ENCODE measurements around the gene NEK7.

The NEK7 gene

DNA sequence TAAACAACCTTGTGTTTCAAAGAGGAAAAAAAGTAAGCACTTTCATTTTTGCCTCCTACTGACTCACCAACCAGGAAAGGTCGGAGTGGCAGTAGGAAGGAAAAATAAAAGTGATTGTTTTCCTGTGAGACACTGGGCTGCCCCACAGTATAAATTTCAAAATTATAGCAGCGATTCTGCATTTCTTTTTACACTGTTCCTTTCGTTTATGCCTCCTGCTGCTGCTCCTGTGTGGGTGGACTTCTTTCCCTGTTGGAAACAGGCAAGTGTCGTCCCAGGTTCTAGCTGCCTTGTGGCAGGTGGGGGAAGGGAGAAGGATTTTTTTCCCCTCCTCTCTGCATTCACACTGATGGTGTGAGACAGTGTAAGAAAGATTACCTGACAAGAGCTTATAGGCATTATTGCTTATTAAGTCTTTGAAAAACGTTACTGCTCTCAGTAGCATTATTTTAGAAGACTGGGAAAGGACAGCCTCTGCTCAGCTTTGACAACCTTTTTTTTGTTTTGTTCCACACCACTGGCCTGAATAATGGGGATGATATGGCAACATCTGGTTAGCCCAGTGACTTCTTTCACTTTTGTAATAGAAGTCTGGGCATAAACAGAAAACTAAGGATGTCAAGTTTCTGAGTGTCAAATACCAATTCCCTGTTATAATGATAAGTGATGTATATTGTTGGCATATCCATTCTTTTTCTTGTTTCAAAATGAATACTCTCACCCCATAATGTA, 77.9 kb downstream of the NEK7 start:
- no peak overlapping the region for H4K91ac ChIP-seq (ENCODE audit: low read depth, low read length)
- H3K9me3 ChIP-seq (ENCODE audit: insufficient read depth, low read depth, low read length) = no peaks in the 10 kb centered on the region
- no peak overlapping the region for H3K4me2 ChIP-seq (ENCODE audit: low read length)
- H2AFZ ChIP-seq (ENCODE audit: insufficient read depth, low read length, poor library complexity) = no peak overlapping the region
- no peaks in the 10 kb centered on the region for H3K27me3 ChIP-seq (ENCODE audit: insufficient read depth, low read length)
- H3K79me2 ChIP-seq (ENCODE audit: control insufficient read depth, insufficient read depth, low read length, poor library complexity) = no peaks in the 10 kb centered on the region
- H3K4me1 ChIP-seq (ENCODE audit: control insufficient read depth in 1 of 2, insufficient read depth in 2 of 2, low read length in 2 of 2) = peaks cover 0 to 2% of the 10 kb centered on the region in 2 experiments
- H2BK12ac ChIP-seq (ENCODE audit: low read length) = no peak overlapping the region
- no peak overlapping the region for H3K18ac ChIP-seq (ENCODE audit: low read length)
- H2BK120ac ChIP-seq (ENCODE audit: insufficient read depth, low read length, poor library complexity) = no peak overlapping the region
- DNase-seq = no peak
- H3K36me3 ChIP-seq (ENCODE audit: control insufficient read depth in 1 of 2, insufficient read depth in 2 of 2, low read length in 2 of 2) = peaks cover 0 to 1% of the 10 kb centered on the region in 2 experiments
- no peaks in the 10 kb centered on the region for H3K79me1 ChIP-seq (ENCODE audit: low read length)
- H4K8ac ChIP-seq (ENCODE audit: low read depth, low read length) = no peak overlapping the region
- H3K14ac ChIP-seq (ENCODE audit: low read length) = no peak overlapping the region
- no peak overlapping the region for H3K4ac ChIP-seq (ENCODE audit: low read depth, low read length)
- no peak overlapping the region for H4K12ac ChIP-seq (ENCODE audit: low read depth, low read length)
- no CpG with 5 or more reads among the region's 5 CpGs for WGBS (ENCODE audit: extremely low coverage, insufficient coverage, insufficient read length)
- no peak overlapping the region for H2AK5ac ChIP-seq (ENCODE audit: low read length)
- no peak overlapping the region for H3K9ac ChIP-seq (ENCODE audit: low read length)
- H3K4me3 ChIP-seq (ENCODE audit: low read depth, low read length) = no peak overlapping the region
- H2BK5ac ChIP-seq (ENCODE audit: low read depth, low read length, poor library complexity) = no peak overlapping the region
- H3K23ac ChIP-seq (ENCODE audit: low read length) = no peak overlapping the region
- no peak overlapping the region for H3K27ac ChIP-seq (ENCODE audit: low read depth, low read length)

DNA sequence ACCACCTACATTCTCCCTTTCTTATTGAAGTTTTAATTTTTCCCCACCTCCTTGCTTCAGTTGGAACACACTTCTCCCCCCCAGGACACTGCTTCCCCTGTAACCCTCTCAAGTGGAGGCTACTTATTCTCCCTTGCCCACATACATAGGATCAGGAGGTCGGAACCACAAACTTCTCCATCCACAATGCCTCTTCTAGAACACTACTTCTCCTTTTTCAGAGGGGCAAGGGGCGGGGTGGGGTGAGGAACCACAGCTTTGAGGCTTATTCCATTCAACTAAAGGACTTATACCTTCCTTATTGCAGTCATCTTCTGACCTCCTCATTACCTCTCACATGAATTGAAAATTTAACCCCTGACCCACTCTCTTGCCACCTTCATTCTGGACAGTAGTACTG, 81.3 kb downstream of the NEK7 start:
- H2BK5ac ChIP-seq (ENCODE audit: low read depth, low read length, poor library complexity) = no peak overlapping the region
- no peak overlapping the region for H2BK12ac ChIP-seq (ENCODE audit: low read length)
- no peak overlapping the region for H3K9ac ChIP-seq (ENCODE audit: low read length)
- no peak overlapping the region for H3K4ac ChIP-seq (ENCODE audit: low read depth, low read length)
- H3K18ac ChIP-seq (ENCODE audit: low read length) = no peak overlapping the region
- H3K36me3 ChIP-seq (ENCODE audit: control insufficient read depth in 1 of 2, insufficient read depth in 2 of 2, low read length in 2 of 2) = no peaks in the 10 kb centered on the region
- no peak overlapping the region for H2AK5ac ChIP-seq (ENCODE audit: low read length)
- H3K4me3 ChIP-seq (ENCODE audit: low read depth, low read length) = no peak overlapping the region
- no peak overlapping the region for H3K14ac ChIP-seq (ENCODE audit: low read length)
- peaks cover 0 to 2% of the 10 kb centered on the region in 2 experiments for H3K4me1 ChIP-seq (ENCODE audit: control insufficient read depth in 1 of 2, insufficient read depth in 2 of 2, low read length in 2 of 2)
- H2AFZ ChIP-seq (ENCODE audit: insufficient read depth, low read length, poor library complexity) = no peak overlapping the region
- no peak overlapping the region for H4K8ac ChIP-seq (ENCODE audit: low read depth, low read length)
- WGBS (ENCODE audit: extremely low coverage, insufficient coverage, insufficient read length) = no CpG with 5 or more reads among the region's 2 CpGs
- no peaks in the 10 kb centered on the region for H3K27me3 ChIP-seq (ENCODE audit: insufficient read depth, low read length)
- H3K79me1 ChIP-seq (ENCODE audit: low read length) = no peaks in the 10 kb centered on the region
- no peak for DNase-seq
- no peak overlapping the region for H3K23ac ChIP-seq (ENCODE audit: low read length)
- H2BK120ac ChIP-seq (ENCODE audit: insufficient read depth, low read length, poor library complexity) = no peak overlapping the region
- H3K4me2 ChIP-seq (ENCODE audit: low read length) = no peak overlapping the region
- H3K9me3 ChIP-seq (ENCODE audit: insufficient read depth, low read depth, low read length) = no peaks in the 10 kb centered on the region
- H4K12ac ChIP-seq (ENCODE audit: low read depth, low read length) = no peak overlapping the region
- no peak overlapping the region for H4K91ac ChIP-seq (ENCODE audit: low read depth, low read length)
- H3K79me2 ChIP-seq (ENCODE audit: control insufficient read depth, insufficient read depth, low read length, poor library complexity) = no peaks in the 10 kb centered on the region
- no peak overlapping the region for H3K27ac ChIP-seq (ENCODE audit: low read depth, low read length)

DNA sequence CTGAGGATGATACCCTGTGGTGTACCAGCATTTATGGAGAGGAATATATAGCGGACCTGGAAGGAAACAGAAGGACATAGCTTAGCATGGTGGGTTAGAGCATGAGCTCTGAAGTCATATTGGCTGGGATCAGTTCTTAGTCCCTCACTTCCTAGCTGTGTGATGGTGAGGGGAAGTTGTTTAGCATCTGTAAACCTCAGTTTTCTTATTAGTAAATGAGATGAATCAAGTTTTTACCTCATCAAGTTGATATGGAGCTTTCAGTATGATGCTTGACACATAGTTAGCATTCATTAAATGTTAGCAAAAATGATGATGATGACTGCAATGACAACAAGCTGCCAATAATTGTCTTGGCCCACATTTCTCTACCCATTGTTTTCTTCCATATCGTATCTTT, 84.8 kb downstream of the NEK7 start:
- no peak overlapping the region for H4K91ac ChIP-seq (ENCODE audit: low read depth, low read length)
- H3K27ac ChIP-seq (ENCODE audit: low read depth, low read length) = no peak overlapping the region
- no peak overlapping the region for H2BK120ac ChIP-seq (ENCODE audit: insufficient read depth, low read length, poor library complexity)
- no peaks in the 10 kb centered on the region for H3K79me1 ChIP-seq (ENCODE audit: low read length)
- no CpG with 5 or more reads among the region's 2 CpGs for WGBS (ENCODE audit: extremely low coverage, insufficient coverage, insufficient read length)
- no peak overlapping the region for H3K4ac ChIP-seq (ENCODE audit: low read depth, low read length)
- no peak overlapping the region for H4K8ac ChIP-seq (ENCODE audit: low read depth, low read length)
- no peak overlapping the region for H3K14ac ChIP-seq (ENCODE audit: low read length)
- H3K18ac ChIP-seq (ENCODE audit: low read length) = no peak overlapping the region
- DNase-seq = no peak
- no peak overlapping the region for H4K12ac ChIP-seq (ENCODE audit: low read depth, low read length)
- no peaks in the 10 kb centered on the region for H3K9me3 ChIP-seq (ENCODE audit: insufficient read depth, low read depth, low read length)
- H3K27me3 ChIP-seq (ENCODE audit: insufficient read depth, low read length) = no peaks in the 10 kb centered on the region
- no peaks in the 10 kb centered on the region for H3K36me3 ChIP-seq (ENCODE audit: control insufficient read depth in 1 of 2, insufficient read depth in 2 of 2, low read length in 2 of 2)
- no peak overlapping the region for H2BK5ac ChIP-seq (ENCODE audit: low read depth, low read length, poor library complexity)
- H3K4me2 ChIP-seq (ENCODE audit: low read length) = no peak overlapping the region
- no peak overlapping the region for H2AK5ac ChIP-seq (ENCODE audit: low read length)
- H3K4me1 ChIP-seq (ENCODE audit: control insufficient read depth in 1 of 2, insufficient read depth in 2 of 2, low read length in 2 of 2) = no peaks in the 10 kb centered on the region
- H3K23ac ChIP-seq (ENCODE audit: low read length) = no peak overlapping the region
- no peak overlapping the region for H3K4me3 ChIP-seq (ENCODE audit: low read depth, low read length)
- no peak overlapping the region for H3K9ac ChIP-seq (ENCODE audit: low read length)
- H2BK12ac ChIP-seq (ENCODE audit: low read length) = no peak overlapping the region
- no peak overlapping the region for H2AFZ ChIP-seq (ENCODE audit: insufficient read depth, low read length, poor library complexity)
- no peaks in the 10 kb centered on the region for H3K79me2 ChIP-seq (ENCODE audit: control insufficient read depth, insufficient read depth, low read length, poor library complexity)

DNA sequence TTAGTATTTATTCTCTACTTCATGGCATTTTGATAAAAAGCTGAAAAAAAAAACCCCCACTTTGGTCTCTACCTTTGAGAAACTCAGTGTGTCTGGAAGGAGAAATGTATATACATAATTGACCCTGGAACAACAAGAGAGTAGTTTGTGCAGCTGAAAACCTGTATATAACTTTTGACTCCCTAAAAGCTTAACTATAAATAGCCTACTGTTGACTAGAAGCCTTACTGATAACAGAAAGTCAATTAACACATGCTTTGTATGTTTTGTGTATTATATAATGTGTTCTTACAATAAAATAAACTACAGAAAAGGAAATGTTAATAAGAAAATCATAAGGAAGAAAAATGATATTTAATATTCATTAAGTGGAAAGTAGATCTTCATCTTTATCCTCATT, 88.0 kb downstream of the NEK7 start:
- H3K27me3 ChIP-seq (ENCODE audit: insufficient read depth, low read length) = no peaks in the 10 kb centered on the region
- no peak overlapping the region for H3K27ac ChIP-seq (ENCODE audit: low read depth, low read length)
- H3K23ac ChIP-seq (ENCODE audit: low read length) = no peak overlapping the region
- H3K14ac ChIP-seq (ENCODE audit: low read length) = no peak overlapping the region
- H2BK120ac ChIP-seq (ENCODE audit: insufficient read depth, low read length, poor library complexity) = no peak overlapping the region
- H3K4me1 ChIP-seq (ENCODE audit: control insufficient read depth in 1 of 2, insufficient read depth in 2 of 2, low read length in 2 of 2) = no peaks in the 10 kb centered on the region
- no peak overlapping the region for H3K4me3 ChIP-seq (ENCODE audit: low read depth, low read length)
- no peaks in the 10 kb centered on the region for H3K79me2 ChIP-seq (ENCODE audit: control insufficient read depth, insufficient read depth, low read length, poor library complexity)
- no peaks in the 10 kb centered on the region for H3K36me3 ChIP-seq (ENCODE audit: control insufficient read depth in 1 of 2, insufficient read depth in 2 of 2, low read length in 2 of 2)
- no peak overlapping the region for H4K91ac ChIP-seq (ENCODE audit: low read depth, low read length)
- no peaks in the 10 kb centered on the region for H3K79me1 ChIP-seq (ENCODE audit: low read length)
- H4K12ac ChIP-seq (ENCODE audit: low read depth, low read length) = no peak overlapping the region
- H3K9ac ChIP-seq (ENCODE audit: low read length) = no peak overlapping the region
- H3K18ac ChIP-seq (ENCODE audit: low read length) = no peak overlapping the region
- H2BK5ac ChIP-seq (ENCODE audit: low read depth, low read length, poor library complexity) = no peak overlapping the region
- H3K9me3 ChIP-seq (ENCODE audit: insufficient read depth, low read depth, low read length) = no peaks in the 10 kb centered on the region
- no peak overlapping the region for H2BK12ac ChIP-seq (ENCODE audit: low read length)
- H3K4me2 ChIP-seq (ENCODE audit: low read length) = no peak overlapping the region
- H4K8ac ChIP-seq (ENCODE audit: low read depth, low read length) = no peak overlapping the region
- H2AK5ac ChIP-seq (ENCODE audit: low read length) = no peak overlapping the region
- DNase-seq = no peak
- H3K4ac ChIP-seq (ENCODE audit: low read depth, low read length) = no peak overlapping the region
- H2AFZ ChIP-seq (ENCODE audit: insufficient read depth, low read length, poor library complexity) = no peak overlapping the region
